HepG2 (cell line): Measurements from ENCODE around the gene CYP4F22. TPM values are rescaled to one million over a fixed set of nuclear protein-coding genes. Genes with fewer than 3 reads are reported as not detected.
A peak's percentile ranks its signal among the peaks of the same experiment; 100 is the strongest.

ENCODE experiments used
- ATAD3A ChIP-seq: sonication (generic); formaldehyde crosslinking; IDR thresholded peaks from 2 replicates; pipeline ENCODE4 v1.4.0; 2020; ENCODE audit warnings: missing genetic modification reagents
- CHD4 ChIP-seq: fragments of 200-600 bp; sonication (generic); IDR thresholded peaks from 2 replicates; pipeline ENCODE4 v1.7.0; 2017; ENCODE audit warnings: mild to moderate bottlenecking, low read length, borderline replicate concordance
- DR1 ChIP-seq: sonication (generic); formaldehyde crosslinking; IDR thresholded peaks from 2 replicates; pipeline ENCODE4 v1.8.0; 2021; ENCODE audit warnings: mild to moderate bottlenecking, missing genetic modification reagents, inconsistent platforms
- ERF ChIP-seq: IDR thresholded peaks from 2 replicates; pipeline ENCODE4 v1.6.1; 2018; ENCODE audit warnings: missing biosample characterization, missing genetic modification reagents
- FLYWCH1 ChIP-seq: sonication (generic); formaldehyde crosslinking; IDR thresholded peaks from 2 replicates; pipeline ENCODE4 v1.8.1; 2023; ENCODE audit warnings: mild to moderate bottlenecking, missing genetic modification reagents
- HOXA7 ChIP-seq: sonication (generic); formaldehyde crosslinking; IDR thresholded peaks from 2 replicates; pipeline ENCODE4 v1.8.1; 2022; ENCODE audit warnings: mild to moderate bottlenecking, missing genetic modification reagents, moderate library complexity
- KDM2A ChIP-seq: sonication (generic); formaldehyde crosslinking; IDR thresholded peaks from 2 replicates; pipeline ENCODE4 v1.4.0; 2020; ENCODE audit warnings: low read depth, missing genetic modification reagents, borderline replicate concordance
- MIER2 ChIP-seq: IDR thresholded peaks from 2 replicates; pipeline ENCODE4 v1.6.1; 2016; ENCODE audit warnings: missing biosample characterization, missing genetic modification reagents
- NFIC ChIP-seq: IDR thresholded peaks from 2 replicates; pipeline ENCODE4 v1.6.1; 2012; ENCODE audit warnings: mild to moderate bottlenecking, low read length, inconsistent platforms
- NKX3-1 ChIP-seq: sonication (generic); formaldehyde crosslinking; IDR thresholded peaks from 2 replicates; pipeline ENCODE4 v1.5.0; 2020; ENCODE audit warnings: missing genetic modification reagents
- NR2F1 ChIP-seq, 2 experiments: fragments of 450-650 bp in 1 of 2; formaldehyde crosslinking in 1 of 2; IDR thresholded peaks; 2 replicates each; pipeline versions ENCODE4 v1.5.0 to v1.6.1; 2016 to 2020; ENCODE audit warnings: mild to moderate bottlenecking in 1 of 2, missing compliant biosample characterization in 1 of 2, missing genetic modification reagents in 1 of 2, moderate library complexity in 1 of 2
- RAD51 ChIP-seq: fragments of 450-650 bp; IDR thresholded peaks from 2 replicates; pipeline ENCODE4 v1.6.1; 2016; ENCODE audit warnings: borderline replicate concordance
- RBM22 ChIP-seq: fragments of 200-400 bp; formaldehyde crosslinking; optimal IDR thresholded peaks from 2 replicates; pipeline ENCODE3; 2017; ENCODE audit warnings: mild to moderate bottlenecking, low read length, moderate library complexity
- RFX1 ChIP-seq: fragments of 450-650 bp; IDR thresholded peaks from 2 replicates; pipeline ENCODE4 v1.6.1; 2017
- RORA ChIP-seq: sonication (generic); formaldehyde crosslinking; IDR thresholded peaks from 2 replicates; pipeline ENCODE4 v1.5.0; 2020; ENCODE audit warnings: mild to moderate bottlenecking, missing genetic modification reagents, moderate library complexity
- SP140L ChIP-seq: sonication (generic); formaldehyde crosslinking; IDR thresholded peaks from 2 replicates; pipeline ENCODE4 v1.4.0; 2020; ENCODE audit warnings: missing genetic modification reagents, borderline replicate concordance
- STAT5B ChIP-seq: sonication (generic); formaldehyde crosslinking; IDR thresholded peaks from 2 replicates; pipeline ENCODE4 v1.4.0; 2020; ENCODE audit warnings: missing genetic modification reagents
- ZNF101 ChIP-seq: sonication (generic); formaldehyde crosslinking; IDR thresholded peaks from 2 replicates; pipeline ENCODE4 v1.4.0; 2020; ENCODE audit warnings: mild to moderate bottlenecking, low read depth, missing genetic modification reagents, borderline replicate concordance
- ZNF160 ChIP-seq: sonication (generic); formaldehyde crosslinking; IDR thresholded peaks from 2 replicates; pipeline ENCODE4 v1.8.0; 2022; ENCODE audit warnings: mild to moderate bottlenecking, inconsistent platforms, missing genetic modification reagents
- ZNF33A ChIP-seq: sonication (generic); formaldehyde crosslinking; IDR thresholded peaks from 2 replicates; pipeline ENCODE4 v1.5.1; 2020; ENCODE audit warnings: missing genetic modification reagents, mild to moderate bottlenecking, moderate library complexity, borderline replicate concordance
- ZNF737 ChIP-seq: sonication (generic); formaldehyde crosslinking; IDR thresholded peaks from 2 replicates; pipeline ENCODE4 v1.5.0; 2020; ENCODE audit warnings: missing genetic modification reagents, mild to moderate bottlenecking, borderline replicate concordance
- ZNF792 ChIP-seq: IDR thresholded peaks from 2 replicates; pipeline ENCODE4 v1.6.1; 2016
- ZSCAN22 ChIP-seq: sonication (generic); formaldehyde crosslinking; IDR thresholded peaks from 2 replicates; pipeline ENCODE4 v1.4.0; 2020; ENCODE audit warnings: mild to moderate bottlenecking, missing genetic modification reagents
- ZZZ3 ChIP-seq: sonication (generic); formaldehyde crosslinking; IDR thresholded peaks from 2 replicates; pipeline ENCODE4 v1.4.0; 2020; ENCODE audit warnings: missing genetic modification reagents, mild to moderate bottlenecking, borderline replicate concordance
- polyA plus RNA-seq, 8 experiments: library from polyadenylated mRNA; depleted of rRNA in 3 of 8; stranded (reverse) in 7 of 8; unstranded in 1 of 8; fragments of >200 nt; fragmentation: Illumina TruSeq in 4 of 8; extraction: Trizol in 4 of 8; gene quantifications; 2 replicates each; pipeline versions ENCODE4 v1.2.1 to v1.2.3, GENCODE V29; 2011 to 2016; ENCODE audit warnings: low read depth in 4 of 8, missing spikeins in 1 of 8, mixed read lengths in 1 of 8; ENCODE audit not compliant: insufficient read depth in 1 of 8
- total RNA-seq, 5 experiments: library from RNA; depleted of rRNA; stranded (reverse); fragments of >200 nt; fragmentation: Illumina TruSeq; extraction: Trizol; gene quantifications; 2 replicates each; pipeline ENCODE4 v1.2.3, GENCODE V29; 2016; ENCODE audit warnings: low read depth in 1 of 5
- TF ChIP-seq, protein P1 (sequence below), 2 experiments: IDR thresholded peaks; 2 replicates each; pipeline ENCODE4 v1.6.1; 2011 to 2012; ENCODE audit warnings: low read length in 2 of 2, borderline replicate concordance in 1 of 2, low read depth in 1 of 2, mild to moderate bottlenecking in 1 of 2, moderate library complexity in 1 of 2
- TF ChIP-seq, protein P2 (sequence below): sonication (generic); formaldehyde crosslinking; IDR thresholded peaks from 2 replicates; pipeline ENCODE4 v1.8.1; 2023; ENCODE audit warnings: mild to moderate bottlenecking, missing genetic modification reagents
- TF ChIP-seq, protein P3 (sequence below): sonication (generic); formaldehyde crosslinking; IDR thresholded peaks from 2 replicates; pipeline ENCODE4 v1.4.0; 2020; ENCODE audit warnings: missing genetic modification reagents, borderline replicate concordance

CYP4F22 gene
- total and polyA plus RNA-seq, 2 of the 13 experiments (the other 11 are each of a cell fraction or from before 2014, with no cell fraction given) = 0.05 TPM; not detected in 1

DNA sequence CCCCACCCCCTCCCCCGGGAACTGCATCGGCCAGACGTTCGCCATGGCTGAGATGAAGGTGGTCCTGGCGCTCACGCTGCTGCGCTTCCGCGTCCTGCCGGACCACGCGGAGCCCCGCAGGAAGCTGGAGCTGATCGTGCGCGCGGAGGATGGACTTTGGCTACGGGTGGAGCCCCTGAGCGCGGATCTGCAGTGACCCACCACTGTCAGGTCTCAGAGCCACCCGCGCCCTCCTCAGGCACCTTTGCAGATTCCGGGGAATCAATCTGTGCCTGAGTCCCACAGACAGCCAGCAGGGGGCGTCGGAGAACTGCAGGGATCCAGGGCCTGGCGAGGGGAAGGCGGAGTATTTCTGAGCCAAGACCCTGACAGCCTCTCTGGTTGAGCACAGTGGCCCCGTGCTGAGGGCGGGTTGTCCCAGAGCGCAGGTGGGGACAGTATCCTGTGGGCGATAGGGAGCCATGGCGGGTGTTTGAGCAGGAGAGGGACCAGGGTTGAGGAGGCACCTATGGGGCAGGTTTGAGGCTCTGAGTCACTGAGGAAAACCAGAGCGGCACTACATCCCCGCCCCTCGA, 76.3 kb downstream of the CYP4F22 start (continued):
- no peak for TF ChIP-seq FLYWCH1
- no peak for TF ChIP-seq ZNF160 (CRISPR knock-in tag)
- TF ChIP-seq RORA = no peak
- no peak for TF ChIP-seq RBM22
- TF ChIP-seq, protein P1, sequence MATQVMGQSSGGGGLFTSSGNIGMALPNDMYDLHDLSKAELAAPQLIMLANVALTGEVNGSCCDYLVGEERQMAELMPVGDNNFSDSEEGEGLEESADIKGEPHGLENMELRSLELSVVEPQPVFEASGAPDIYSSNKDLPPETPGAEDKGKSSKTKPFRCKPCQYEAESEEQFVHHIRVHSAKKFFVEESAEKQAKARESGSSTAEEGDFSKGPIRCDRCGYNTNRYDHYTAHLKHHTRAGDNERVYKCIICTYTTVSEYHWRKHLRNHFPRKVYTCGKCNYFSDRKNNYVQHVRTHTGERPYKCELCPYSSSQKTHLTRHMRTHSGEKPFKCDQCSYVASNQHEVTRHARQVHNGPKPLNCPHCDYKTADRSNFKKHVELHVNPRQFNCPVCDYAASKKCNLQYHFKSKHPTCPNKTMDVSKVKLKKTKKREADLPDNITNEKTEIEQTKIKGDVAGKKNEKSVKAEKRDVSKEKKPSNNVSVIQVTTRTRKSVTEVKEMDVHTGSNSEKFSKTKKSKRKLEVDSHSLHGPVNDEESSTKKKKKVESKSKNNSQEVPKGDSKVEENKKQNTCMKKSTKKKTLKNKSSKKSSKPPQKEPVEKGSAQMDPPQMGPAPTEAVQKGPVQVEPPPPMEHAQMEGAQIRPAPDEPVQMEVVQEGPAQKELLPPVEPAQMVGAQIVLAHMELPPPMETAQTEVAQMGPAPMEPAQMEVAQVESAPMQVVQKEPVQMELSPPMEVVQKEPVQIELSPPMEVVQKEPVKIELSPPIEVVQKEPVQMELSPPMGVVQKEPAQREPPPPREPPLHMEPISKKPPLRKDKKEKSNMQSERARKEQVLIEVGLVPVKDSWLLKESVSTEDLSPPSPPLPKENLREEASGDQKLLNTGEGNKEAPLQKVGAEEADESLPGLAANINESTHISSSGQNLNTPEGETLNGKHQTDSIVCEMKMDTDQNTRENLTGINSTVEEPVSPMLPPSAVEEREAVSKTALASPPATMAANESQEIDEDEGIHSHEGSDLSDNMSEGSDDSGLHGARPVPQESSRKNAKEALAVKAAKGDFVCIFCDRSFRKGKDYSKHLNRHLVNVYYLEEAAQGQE (IDR thresholded peaks at IDR 0.05; ENCODE audit: borderline replicate concordance in 1 of 2, low read depth in 1 of 2, low read length in 2 of 2) = no peak
- TF ChIP-seq DR1 (CRISPR knock-in tag) = no peak
- no peak for TF ChIP-seq KDM2A
- TF ChIP-seq NKX3-1 = no peak
- TF ChIP-seq, protein P2, sequence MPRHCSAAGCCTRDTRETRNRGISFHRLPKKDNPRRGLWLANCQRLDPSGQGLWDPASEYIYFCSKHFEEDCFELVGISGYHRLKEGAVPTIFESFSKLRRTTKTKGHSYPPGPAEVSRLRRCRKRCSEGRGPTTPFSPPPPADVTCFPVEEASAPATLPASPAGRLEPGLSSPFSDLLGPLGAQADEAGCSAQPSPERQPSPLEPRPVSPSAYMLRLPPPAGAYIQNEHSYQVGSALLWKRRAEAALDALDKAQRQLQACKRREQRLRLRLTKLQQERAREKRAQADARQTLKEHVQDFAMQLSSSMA (CRISPR knock-in tag) = 0 out of 2 replicates have a peak, but pooled peaks have one; percentile 51
- TF ChIP-seq, protein P3, sequence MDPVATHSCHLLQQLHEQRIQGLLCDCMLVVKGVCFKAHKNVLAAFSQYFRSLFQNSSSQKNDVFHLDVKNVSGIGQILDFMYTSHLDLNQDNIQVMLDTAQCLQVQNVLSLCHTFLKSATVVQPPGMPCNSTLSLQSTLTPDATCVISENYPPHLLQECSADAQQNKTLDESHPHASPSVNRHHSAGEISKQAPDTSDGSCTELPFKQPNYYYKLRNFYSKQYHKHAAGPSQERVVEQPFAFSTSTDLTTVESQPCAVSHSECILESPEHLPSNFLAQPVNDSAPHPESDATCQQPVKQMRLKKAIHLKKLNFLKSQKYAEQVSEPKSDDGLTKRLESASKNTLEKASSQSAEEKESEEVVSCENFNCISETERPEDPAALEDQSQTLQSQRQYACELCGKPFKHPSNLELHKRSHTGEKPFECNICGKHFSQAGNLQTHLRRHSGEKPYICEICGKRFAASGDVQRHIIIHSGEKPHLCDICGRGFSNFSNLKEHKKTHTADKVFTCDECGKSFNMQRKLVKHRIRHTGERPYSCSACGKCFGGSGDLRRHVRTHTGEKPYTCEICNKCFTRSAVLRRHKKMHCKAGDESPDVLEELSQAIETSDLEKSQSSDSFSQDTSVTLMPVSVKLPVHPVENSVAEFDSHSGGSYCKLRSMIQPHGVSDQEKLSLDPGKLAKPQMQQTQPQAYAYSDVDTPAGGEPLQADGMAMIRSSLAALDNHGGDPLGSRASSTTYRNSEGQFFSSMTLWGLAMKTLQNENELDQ (CRISPR knock-in tag) = no peak
- no peak for TF ChIP-seq STAT5B (CRISPR knock-in tag)
- no peak for TF ChIP-seq NR2F1 (CRISPR knock-in tag; IDR thresholded peaks at IDR 0.05)
- TF ChIP-seq MIER2 = peak; percentile 88
- TF ChIP-seq ZNF737 (CRISPR knock-in tag) = no peak
- TF ChIP-seq RFX1 = no peak
- TF ChIP-seq ZSCAN22 (CRISPR knock-in tag) = no peak
- TF ChIP-seq SP140L = no peak
- no peak for TF ChIP-seq CHD4
- TF ChIP-seq HOXA7 (CRISPR knock-in tag) = no peak
- TF ChIP-seq RAD51 = no peak
- TF ChIP-seq NFIC = no peak
- no peak for TF ChIP-seq ZZZ3 (CRISPR knock-in tag)
- TF ChIP-seq ZNF101 = no peak
- no peak for TF ChIP-seq ZNF792 (CRISPR knock-in tag)
- TF ChIP-seq ZNF33A = no peak
- TF ChIP-seq ATAD3A (CRISPR knock-in tag) = no peak
- peak; percentile 75; the same call in 1 of the 2 replicates for TF ChIP-seq ERF (CRISPR knock-in tag)
